Epithelial cell of umbilical artery (primary cell): Measurements from ENCODE around the gene SNX32. TPM values are rescaled to one million over a fixed set of nuclear protein-coding genes. Genes with fewer than 3 reads are reported as not detected.

ENCODE experiments used
- total RNA-seq: library from RNA; depleted of rRNA; stranded (reverse); fragments of >200 nt; gene quantifications from 2 replicates; pipeline ENCODE4 v1.2.3, GENCODE V29; 2014

SNX32 gene
- total RNA-seq, result 1.9 TPM in 1 of 2 replicates, not detected in the other

DNA sequence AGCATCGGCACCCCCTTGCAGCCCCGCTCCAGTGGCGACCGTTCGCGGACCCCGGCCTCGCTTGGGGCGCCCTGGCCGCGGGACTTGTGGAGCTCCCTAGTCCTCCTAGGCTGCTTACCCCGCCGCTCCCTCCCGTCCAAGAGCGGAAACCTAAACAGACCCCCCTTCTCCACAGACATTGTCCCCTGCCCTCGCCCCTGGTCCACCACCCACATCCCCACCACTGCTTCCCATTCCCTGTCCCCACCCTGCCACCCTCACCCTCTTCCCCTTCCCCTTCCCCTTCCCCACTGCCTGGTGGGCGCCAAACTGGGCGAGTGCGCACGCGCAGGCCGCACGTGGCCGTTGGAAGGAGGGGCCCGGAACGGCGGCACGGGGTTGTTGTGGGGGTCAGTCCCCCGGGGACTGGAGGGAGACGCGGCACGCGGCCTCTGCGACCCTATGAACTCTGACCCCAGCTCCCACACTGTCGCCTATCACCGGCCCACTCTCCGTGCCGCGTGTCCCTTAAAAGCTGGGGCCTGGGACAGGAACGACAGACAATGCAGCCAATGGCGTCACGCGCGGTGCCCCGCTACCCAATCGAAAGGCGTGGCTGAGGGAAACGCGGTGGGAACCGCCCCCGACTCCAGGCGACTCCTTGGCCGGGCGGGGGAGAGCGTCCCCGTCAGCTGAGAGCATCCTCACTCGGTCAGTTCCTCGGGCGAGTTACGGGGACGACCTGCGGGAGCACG, at the start of gene SNX32:
SNX32 (plus strand) TSS at position 667 of the 734 bp plus-strand sequence. CDS start 103 bp downstream, outside the sequence.

DNA sequence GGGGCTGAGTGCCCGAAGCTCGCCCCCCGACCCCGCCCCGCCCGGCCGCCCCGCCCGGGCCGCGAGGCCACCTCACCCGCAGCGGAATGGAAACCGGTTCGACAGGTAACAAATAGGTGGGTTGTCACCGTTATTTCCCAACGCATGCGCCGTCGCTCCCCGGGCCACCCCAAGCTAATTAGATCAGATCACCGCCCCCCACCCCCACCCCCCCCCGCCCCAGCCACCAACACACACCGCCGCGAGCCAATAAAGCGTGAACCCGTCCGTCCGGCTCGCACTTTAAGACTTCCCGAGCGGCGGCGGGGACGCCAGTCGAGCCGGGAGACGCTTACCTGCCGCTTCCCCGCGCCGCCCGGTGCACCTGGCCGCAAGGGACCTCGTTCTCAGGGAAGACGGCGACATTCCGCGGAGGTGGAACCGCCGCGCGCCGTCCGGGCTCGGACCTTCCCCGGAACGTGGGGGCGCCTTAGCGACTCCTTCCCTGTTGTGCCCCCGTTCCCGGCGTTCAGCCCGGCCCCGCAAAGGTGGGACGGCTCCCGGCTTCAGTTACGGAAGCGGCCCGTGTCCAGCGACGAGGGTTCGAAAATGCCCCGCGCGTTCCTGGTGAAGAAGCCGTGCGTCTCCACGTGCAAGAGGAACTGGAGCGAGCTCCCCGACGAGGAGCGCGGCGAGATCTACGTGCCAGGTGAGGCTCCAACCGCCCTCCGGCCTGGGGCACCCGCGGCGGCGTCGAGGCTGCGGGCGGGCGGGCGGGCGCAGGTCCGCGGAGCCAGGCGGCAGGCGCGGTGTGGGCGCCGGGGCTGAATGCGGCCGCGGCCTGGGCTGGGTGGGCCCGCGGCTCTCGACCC, 46.8 kb upstream of the SNX32 start, which contains the start of gene OVOL1:
OVOL1 (plus strand) TSS at position 278 of the 851 bp plus-strand sequence; CDS start at position 589, 311 bp downstream.

DNA sequence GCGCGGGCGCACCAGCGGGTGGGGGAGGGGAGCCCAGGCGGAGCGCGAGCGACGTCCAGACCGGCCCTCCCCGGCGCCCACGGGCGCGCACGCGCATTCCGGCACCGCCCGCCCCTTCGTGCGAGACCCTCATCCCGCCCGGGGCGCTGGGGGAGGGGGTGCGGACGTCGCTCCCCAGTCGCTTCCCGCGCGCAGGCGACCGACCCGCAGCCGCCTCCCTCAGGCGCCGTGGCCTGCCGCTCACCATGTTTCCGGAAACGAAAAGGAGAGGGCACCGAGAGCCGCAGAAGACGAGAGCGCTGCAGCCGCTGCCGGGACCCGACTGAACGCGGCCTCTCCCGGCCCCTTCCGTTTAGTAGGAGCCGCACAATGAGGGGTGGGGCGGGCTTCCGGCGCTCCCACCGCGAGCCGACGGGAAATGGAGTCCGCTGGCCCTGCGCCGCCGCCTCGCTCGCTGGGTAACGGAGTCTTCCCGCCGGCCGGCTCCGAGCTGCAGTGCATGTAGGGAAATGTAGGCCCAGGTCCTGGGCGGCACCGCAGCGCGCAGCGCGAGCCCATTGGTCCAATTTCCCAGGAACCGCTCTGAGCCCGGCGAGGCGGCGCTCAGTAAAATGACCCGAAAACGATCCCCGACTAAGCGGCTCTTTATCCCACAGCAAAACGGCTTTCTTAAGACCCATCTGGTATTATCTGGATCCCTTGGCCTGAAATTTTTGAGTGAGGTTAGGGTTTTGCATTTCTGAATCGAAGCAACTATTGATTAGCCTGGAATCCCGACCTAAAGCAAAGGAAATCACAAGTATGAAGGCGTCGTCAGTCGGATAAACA, 24.3 kb downstream of the SNX32 start, which contains the start of gene CFL1:
CFL1 (minus strand) TSS at position 328 of the 828 bp plus-strand sequence; CDS start at position 247, 81 bp downstream.

DNA sequence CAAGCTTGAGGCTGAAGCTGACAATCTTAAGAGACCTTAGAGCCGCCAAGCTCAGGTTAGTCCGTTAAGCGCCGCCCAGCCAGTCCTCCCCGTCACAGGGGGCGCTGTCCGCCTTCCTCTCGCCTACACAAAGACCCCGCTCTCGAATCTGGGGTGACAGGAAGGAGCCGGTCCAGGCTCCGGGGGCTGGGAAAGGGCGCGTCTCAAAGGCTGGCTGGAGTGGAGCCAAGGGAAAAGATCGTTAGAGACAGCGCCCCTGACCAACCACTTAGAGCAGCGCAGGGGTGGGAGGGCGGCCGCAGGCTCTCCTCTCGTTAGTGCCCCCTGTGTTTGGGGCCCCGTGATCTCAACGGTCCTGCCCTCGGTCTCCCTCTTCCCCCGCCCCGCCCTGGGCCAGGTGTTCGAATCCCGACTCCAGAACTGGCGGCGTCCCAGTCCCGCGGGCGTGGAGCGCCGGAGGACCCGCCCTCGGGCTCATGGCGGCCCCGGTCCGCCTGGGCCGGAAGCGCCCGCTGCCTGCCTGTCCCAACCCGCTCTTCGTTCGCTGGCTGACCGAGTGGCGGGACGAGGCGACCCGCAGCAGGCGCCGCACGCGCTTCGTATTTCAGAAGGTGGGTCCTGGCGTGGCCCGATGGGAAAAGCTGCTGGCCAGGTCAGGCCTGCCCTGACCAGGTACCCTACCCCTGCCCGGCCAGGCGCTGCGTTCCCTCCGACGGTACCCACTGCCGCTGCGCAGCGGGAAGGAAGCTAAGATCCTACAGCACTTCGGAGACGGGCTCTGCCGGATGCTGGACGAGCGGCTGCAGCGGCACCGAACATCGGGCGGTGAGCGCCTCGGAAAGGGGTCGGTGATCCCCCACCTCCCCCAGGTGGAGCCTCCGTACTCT, 26.8 kb downstream of the SNX32 start, which contains the start of gene MUS81:
MUS81 (plus strand) TSS at position 156 of the 887 bp plus-strand sequence; CDS start at position 477, 321 bp downstream.

DNA sequence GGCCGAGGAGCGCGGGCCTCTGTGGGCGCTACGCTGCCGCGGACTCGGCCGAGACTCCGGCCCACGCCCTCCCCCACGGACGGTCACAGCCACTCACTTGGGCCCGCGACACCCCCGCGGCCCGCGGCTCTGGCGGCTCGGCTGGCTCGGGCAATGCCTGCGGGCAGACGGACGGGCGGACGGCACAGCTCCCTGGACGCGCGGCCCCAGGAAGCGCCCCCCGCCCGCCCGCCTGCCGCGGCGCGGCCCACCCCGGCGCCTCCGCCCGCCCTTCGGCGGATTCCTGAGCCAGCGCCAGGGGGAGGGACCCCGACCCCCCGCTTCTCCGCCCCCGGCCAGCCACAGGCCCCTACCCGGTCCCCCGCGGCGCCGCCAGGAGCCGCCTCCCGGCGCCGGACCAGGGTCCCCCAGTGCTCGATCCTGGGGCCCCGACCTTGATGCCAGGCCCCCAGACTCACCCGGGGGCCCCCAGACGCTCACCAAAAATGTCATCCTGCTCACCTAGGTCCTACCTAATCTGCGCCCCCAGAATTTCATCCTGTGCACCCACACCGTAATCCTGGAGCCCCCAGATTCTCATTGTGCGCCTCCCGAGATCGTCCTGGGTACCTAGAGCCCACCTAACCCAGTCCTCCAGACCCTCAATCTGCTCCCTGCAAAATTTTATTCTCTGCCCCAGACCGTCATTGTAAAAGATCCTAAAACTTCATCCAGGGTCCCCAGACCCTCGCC, 39.0 kb downstream of the SNX32 start, which contains the start of gene EFEMP2:
EFEMP2 (minus strand) TSS at position 215 of the 732 bp plus-strand sequence. CDS start 446 bp downstream, outside the sequence.

DNA sequence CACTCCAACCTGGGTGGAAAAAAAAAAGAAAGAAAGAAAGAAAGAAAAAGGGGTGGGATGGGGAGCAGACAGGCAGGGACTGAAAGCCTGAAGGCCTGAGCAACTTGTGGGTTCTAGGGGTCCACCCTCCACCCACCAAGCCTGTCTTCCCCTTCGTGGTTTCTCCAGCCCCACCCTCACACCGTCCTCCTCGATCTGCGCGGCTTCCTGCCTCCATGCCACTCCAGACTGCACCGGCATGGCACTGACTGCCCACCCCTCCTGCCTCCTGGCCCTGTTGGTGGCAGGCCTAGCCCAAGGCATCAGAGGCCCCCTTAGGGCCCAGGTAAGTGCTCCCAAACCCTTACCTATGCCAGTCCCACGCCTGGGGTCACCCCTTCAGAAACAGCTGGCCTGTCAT, 45.9 kb downstream of the SNX32 start, which contains the start of gene CTSW:
CTSW (plus strand) TSS at position 221 of the 400 bp plus-strand sequence; CDS start at position 239, 18 bp downstream.

DNA sequence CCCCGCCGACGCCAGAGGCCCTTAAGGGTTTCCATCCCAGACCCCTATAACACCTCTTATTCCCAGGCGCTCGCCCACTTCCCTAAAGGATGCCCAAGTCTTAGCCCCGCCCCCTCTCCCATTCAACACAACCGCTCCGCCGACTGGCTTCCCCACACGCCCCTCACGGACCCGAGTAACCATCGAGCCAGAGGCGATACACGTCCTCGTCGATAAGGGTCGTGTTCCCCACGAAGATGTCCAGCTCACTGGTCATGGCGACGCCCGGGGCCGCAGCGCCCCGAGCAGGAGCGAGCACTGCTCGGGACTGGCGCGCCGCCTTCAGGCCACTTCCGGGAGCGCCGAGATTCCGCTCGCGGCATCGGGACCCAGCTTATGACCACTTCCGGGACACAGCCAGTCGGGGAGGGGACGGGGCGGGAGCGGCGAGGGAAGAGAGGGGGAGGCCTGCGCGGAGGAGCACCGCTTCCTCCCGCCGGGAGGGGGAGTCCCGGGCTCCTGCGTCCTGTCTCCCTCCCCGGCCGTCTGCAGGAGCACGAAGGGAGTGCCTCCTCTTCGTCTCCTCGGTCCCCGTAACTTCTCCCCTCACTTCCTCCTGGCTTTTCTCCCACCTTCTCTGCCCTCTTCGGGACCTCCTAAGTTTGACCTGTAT, 54.5 kb downstream of the SNX32 start, which contains the start of gene FIBP:
FIBP (minus strand) TSS at position 309 of the 652 bp plus-strand sequence; CDS start at position 256, 53 bp downstream.

DNA sequence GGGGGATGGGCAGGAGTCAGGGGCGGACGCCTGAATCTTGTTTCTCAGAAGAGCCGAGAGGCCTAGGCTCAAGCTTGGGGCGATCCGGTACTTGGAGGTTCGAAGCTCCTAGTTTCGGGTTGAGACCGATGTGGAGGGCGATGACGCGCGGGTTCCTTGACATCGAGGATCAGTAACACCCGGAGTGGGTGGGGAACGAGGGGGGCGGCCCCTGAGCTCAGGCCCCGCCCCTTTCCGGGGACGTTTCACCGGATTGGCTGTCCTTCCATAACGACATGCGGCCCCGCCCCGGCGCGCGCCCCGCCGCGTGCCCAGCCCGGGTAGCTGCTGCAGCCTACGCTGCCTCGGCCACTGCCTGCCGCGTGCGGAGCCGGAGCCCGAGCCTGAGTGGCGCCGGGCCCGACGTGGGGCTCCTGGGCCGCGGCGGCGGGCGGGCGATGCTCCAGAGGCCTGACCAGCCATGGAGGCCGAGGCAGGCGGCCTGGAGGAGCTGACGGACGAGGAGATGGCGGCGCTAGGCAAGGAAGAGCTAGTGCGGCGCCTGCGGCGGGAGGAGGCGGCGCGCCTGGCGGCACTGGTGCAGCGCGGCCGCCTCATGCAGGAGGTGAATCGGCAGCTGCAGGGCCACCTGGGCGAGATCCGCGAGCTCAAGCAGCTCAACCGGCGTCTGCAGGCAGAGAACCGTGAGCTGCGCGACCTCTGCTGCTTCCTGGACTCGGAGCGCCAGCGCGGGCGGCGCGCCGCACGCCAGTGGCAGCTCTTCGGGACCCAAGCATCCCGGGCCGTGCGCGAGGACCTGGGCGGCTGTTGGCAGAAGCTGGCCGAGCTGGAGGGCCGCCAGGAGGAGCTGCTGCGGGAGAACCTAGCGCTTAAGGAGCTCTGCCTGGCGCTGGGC, 56.8 kb downstream of the SNX32 start, which contains the start of gene CCDC85B:
CCDC85B (plus strand) TSS at position 350 of the 895 bp plus-strand sequence; CDS start at position 461, 111 bp downstream.

DNA sequence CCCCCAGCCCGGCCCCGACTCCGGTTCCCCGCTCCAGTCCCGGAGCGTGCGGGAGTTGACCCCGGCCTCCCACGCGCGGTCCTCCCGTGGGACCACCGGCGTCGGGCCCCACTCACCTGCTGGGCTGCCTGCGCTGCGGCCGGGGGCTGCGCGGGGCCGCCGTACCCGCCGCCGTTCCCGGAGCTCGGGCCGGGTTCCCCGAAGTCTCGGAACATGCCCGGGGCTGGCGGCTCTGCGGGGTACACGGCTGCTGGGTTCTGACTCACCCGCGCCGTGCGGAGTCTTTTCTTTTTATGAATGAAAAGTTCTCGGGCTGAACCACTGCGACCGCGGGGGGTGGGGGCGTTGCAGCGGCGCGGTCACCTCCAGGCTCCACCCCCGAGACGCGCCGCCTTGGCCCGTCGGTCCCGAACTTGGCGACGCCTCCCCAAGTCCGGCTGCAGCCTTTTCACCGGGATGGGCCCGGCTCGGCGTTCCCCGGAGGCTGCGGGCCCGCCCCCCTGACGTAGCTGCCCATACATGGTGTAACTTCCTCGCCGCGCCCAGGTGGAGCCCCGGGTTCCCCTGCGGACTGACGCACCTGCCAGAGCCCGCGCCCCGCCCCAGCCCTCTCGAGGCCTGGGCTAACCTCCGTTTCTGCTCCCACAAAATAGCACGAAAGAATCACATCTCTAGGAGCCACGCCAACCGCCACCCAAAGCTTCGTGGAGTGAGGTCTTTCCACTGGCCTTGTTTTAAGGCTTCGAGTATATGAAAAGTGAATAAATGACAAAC, 66.5 kb downstream of the SNX32 start, which contains the start of gene FOSL1:
FOSL1 (minus strand) TSS at position 264 of the 774 bp plus-strand sequence; CDS start at position 215, 49 bp downstream.

Other genes starting within 250 kb of the SNX32 start
- not detected in 2 replicates for gene KCNK7, start 238.2 kb upstream of the SNX32 start, total RNA-seq
- gene MAP3K11, start 219.7 kb upstream of the SNX32 start, total RNA-seq, result 55.2 and 72.0 TPM in 2 replicates
- gene PCNX3, start 218.2 kb upstream of the SNX32 start, total RNA-seq, result 11.2 and 11.7 TPM in 2 replicates
- gene SIPA1, start 195.9 kb upstream of the SNX32 start, total RNA-seq, result 38.7 and 42.1 TPM in 2 replicates
- 12.7 and 14.7 TPM in 2 replicates for gene RELA, start 171.0 kb upstream of the SNX32 start, total RNA-seq
- 31.8 and 35.4 TPM in 2 replicates for gene KAT5, start 121.7 kb upstream of the SNX32 start, total RNA-seq
- 77.0 and 111 TPM in 2 replicates for gene RNASEH2C, start 113.2 kb upstream of the SNX32 start, total RNA-seq
- gene AP5B1, start 53.0 kb upstream of the SNX32 start, total RNA-seq, result 6.8 and 8.1 TPM in 2 replicates
- gene OVOL1, start 46.9 kb upstream of the SNX32 start, total RNA-seq, result not detected in 2 replicates
- gene CFL1, start 24.2 kb downstream of the SNX32 start, total RNA-seq, result 1,095 and 1,455 TPM in 2 replicates
- 47.4 and 53.3 TPM in 2 replicates for gene MUS81, start 26.5 kb downstream of the SNX32 start, total RNA-seq
- 15.3 and 20.5 TPM in 2 replicates for gene EFEMP2, start 38.8 kb downstream of the SNX32 start, total RNA-seq
- gene CTSW, start 45.9 kb downstream of the SNX32 start, total RNA-seq, result not detected in 2 replicates
- 133 and 257 TPM in 2 replicates for gene FIBP, start 54.5 kb downstream of the SNX32 start, total RNA-seq
- gene CCDC85B, start 56.7 kb downstream of the SNX32 start, total RNA-seq, result 195 and 218 TPM in 2 replicates
- 12.7 and 20.2 TPM in 2 replicates for gene FOSL1, start 66.4 kb downstream of the SNX32 start, total RNA-seq
- gene C11orf68, start 85.1 kb downstream of the SNX32 start, total RNA-seq, result 13.3 and 15.7 TPM in 2 replicates
- 114 and 131 TPM in 2 replicates for gene DRAP1, start 85.5 kb downstream of the SNX32 start, total RNA-seq
- not detected in 2 replicates for gene TSGA10IP, start 111.5 kb downstream of the SNX32 start, total RNA-seq
- gene SART1, start 127.8 kb downstream of the SNX32 start, total RNA-seq, result 33.5 and 74.5 TPM in 2 replicates
- gene EIF1AD, start 168.2 kb downstream of the SNX32 start, total RNA-seq, result 30.2 and 45.1 TPM in 2 replicates
- gene BANF1, start 168.5 kb downstream of the SNX32 start, total RNA-seq, result 28.6 and 41.9 TPM in 2 replicates
- not detected in 2 replicates for gene CST6, start 178.0 kb downstream of the SNX32 start, total RNA-seq
- gene CATSPER1, start 192.5 kb downstream of the SNX32 start, total RNA-seq, result under 0.01 and 0.61 TPM in 2 replicates
- not detected in 2 replicates for gene GAL3ST3, start 215.2 kb downstream of the SNX32 start, total RNA-seq
- 99.4 and 114 TPM in 2 replicates for gene SF3B2, start 218.4 kb downstream of the SNX32 start, total RNA-seq
- 12.7 and 17.8 TPM in 2 replicates for gene PACS1, start 236.3 kb downstream of the SNX32 start, total RNA-seq